Measurements from ENCODE around the gene CD48.

Gene CD48, protein sequence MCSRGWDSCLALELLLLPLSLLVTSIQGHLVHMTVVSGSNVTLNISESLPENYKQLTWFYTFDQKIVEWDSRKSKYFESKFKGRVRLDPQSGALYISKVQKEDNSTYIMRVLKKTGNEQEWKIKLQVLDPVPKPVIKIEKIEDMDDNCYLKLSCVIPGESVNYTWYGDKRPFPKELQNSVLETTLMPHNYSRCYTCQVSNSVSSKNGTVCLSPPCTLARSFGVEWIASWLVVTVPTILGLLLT

DNA sequence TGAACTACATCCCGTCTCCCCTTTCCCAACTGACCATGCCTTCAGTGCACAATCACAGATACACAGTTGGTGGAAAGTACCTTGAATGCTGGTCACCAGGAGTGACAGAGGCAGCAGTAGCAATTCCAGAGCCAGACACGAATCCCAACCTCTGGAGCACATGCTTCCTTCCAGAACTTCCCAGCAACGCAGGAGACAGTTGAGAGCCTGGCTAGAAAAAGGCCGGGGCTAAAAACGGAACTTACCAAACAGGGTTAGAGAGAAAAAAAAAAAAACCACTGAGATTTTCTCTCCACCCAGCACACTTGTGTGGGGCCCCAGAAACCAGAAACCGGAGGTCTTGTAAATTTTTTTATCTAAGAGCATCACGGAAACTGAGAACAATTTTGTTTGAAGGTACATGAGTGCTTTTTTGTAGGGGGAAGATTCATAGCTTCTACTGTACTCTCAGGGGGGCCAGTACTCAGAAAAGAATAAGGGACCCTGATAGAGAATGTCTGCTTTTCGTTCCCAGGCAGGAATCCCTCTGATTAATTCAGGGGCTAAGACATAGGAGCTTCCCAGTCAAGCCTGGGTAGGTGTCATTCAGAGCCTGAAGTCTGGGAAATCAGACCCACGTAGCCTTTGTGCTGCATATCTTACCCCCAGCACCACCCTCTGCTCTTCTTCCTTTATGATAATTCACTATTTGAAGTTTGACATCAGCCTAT, at the start of gene CD48:
Gene CD48 (minus strand): TSS at position 221 of the 710 bp plus-strand sequence. CDS start 59 bp downstream, at position 162.
- DNase-seq, result no peak

DNA sequence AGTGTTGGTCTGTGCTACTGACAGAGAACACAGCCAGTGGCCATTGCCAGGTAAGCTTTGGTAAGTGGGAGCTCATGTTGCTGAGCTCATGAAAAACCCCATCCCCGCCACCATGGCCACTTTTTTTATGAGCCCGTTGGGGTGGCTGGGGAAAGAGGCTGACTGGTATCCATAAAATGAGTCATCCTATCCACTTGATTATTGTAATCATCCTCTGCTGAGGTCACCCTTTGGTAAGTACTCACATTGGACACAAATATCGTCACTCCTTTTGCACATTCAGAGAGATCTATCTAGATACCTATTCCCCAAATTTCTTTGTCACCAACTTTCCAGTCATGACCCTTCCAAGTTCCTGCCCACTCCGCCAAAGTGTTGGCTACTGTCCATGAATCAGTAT, 49.4 kb upstream of the CD48 start:
- no peak for DNase-seq

DNA sequence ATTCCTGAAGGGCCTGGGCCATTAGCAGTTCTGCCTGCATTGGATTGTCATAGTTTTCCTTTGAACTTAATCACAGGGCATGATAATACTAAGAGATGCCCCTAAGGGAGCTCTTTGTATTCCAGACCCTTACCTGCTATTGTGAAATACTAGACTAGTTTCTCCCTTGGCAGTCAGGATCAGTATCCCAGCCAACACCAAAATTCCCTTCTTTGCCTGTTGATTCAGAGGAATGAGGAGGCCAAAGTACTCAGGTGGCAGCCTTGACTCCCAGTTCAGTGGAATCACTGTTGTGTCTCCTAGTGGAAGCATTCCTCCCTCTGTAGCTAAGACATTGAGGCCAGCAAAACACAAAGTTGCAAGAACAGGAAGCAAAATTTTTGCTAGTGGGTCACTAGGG, 48.1 kb upstream of the CD48 start:
- DNase-seq, result no peak

DNA sequence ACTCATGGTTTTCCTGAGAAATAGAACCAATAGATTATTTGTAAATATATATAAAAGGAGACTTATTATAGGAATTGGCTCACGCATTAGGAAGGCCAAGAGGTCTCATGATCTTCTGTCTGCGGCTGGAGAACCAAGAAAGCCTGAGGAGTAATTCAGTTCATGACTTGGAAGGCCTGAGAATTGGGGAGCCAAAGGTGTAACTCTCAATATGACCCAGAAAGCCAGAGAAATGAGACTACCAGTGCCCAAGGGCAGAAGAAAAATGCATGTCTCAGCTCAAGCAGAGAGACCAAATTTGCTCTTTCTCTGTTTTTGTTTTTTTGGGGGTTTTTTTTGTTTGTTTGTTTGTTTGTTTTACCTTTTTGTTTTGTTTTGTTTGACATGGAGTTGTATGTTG, 46.9 kb upstream of the CD48 start:
- DNase-seq, result no peak

DNA sequence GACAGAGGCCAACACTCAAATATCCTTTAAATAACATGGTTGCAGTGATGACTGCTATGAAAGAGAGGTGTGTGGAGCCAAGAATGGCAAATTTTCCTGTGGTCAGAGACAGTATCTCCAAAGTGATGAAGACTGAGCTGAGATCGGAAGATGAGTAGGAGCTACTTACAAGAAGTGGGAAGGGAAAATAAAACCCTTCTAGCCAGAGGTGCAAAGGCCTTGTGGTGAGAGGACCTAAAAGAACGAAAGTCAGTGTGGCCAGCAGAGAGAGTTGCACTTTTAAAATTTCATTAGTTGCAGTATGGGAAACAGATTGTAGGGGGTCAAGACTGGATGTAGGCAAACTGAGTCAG, 45.2 kb upstream of the CD48 start:
- DNase-seq, result no peak

DNA sequence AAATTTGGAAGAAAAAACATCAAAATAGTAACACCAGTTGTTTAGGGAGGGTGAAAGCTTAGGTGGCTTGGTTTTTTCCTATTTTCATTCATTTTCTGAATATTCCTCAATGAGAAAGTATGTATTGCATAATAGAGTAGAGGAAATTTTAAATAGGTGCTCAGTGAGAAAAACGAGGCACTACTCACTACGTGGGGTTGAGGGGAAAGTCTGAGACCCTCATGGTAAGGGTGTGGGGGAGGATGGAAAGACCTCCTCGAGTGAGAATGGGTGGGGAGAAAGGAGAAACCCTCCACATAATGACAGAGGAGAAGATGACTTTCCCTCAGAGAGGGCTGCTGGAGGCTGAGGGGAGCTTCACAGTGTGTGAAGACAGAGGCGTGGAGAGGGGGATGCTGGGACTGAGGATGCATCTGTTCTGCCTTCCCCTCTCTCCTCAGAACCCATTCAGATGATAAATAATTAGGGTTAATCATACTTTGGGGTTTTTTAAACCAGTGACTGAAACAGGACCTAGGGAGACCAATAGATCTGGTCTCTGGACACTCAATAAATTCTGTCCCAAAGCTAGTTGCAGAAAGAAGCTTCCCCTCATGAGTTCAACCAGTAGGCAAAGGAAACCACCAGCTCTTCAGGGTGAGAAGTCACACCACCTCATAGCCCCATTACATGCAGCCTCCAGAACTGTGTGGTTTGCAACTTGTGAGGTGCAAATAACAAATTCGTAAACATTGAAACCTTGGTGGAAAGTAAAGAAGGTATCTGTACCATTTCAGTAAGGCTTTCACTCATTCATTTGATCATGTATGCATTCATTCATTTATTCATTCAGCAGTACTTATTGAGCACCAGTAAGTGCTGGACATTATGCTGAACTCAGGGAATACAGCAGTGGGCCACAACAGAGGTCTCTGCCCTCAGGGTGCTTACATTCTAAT, 44.6 kb upstream of the CD48 start:
- no peak for DNase-seq

DNA sequence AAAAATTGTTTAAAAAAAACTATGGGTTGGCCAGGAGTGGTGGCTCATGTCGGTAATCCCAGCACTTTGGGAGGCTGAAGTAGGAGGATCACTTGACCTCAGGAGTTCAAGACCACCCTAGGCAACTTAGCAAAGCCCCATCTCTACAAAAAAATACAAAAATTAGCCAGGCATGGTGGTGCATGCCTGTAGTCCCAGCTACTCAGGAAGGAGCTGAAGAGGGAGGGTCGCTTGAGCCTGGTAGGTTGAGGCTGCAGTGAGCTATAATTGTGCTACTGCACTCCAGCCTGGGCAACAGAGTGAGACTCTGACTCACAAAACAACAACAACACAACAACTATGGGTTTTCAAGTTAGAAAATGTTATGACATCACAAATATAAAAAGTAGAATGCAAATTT, 43.8 kb upstream of the CD48 start:
- DNase-seq, result no peak

DNA sequence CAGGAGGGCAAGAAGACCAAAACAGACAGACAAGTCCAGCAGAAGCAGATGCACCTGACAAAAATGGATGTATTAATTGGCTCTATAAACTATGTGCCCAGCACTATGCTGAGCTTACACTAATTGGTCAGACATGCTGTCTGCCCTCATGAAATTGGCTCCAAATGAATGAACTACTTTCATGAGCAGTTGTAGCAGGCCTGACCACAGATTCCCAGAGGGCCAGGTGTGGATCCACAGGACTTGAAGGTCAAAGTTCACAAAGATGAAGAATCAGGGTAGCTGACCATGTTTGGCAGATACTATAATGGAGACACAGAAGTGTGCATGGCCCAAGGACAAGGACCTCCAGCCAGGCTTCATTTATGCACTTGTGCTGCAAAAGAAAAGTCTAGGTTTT, 42.0 kb upstream of the CD48 start:
- no peak for DNase-seq

DNA sequence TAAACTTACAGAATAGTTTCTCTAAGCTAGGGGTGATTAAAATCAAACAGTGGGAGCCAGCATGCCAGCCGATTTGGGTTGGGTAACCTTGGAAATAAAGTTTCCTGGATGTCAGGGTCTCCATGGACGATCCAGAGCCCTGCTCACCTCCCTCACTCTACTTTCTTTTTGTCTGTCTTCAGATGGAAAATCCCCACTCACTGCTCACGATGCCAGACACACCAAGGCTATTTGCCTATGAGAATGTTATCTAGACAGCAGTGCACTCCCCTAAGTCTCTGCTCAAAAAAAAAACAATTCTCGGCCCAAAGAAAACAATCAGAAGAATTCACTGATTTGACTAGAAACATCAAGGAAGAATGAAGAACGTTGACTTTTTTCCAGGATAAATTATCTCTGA, 41.3 kb upstream of the CD48 start:
- DNase-seq, result no peak

DNA sequence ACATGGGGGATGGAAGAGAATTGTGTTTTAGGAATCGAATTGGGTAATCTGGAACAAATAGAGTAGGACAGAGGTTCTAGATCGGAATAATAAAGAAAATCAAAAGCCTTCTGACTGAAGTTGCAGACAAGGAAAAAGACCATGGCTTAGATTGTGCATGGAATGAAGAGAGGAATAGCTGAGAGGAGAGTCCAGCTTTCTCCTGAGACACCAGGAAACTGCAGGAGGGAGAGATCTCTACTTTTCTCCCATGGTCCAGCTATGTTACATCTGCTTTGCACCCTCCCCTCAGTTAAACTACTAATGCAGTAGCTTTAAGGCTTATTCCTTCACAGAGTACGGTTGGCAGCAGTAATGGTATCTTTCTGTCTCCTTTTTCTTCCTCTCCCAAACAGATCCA, 40.8 kb upstream of the CD48 start:
- DNase-seq, result no peak

DNA sequence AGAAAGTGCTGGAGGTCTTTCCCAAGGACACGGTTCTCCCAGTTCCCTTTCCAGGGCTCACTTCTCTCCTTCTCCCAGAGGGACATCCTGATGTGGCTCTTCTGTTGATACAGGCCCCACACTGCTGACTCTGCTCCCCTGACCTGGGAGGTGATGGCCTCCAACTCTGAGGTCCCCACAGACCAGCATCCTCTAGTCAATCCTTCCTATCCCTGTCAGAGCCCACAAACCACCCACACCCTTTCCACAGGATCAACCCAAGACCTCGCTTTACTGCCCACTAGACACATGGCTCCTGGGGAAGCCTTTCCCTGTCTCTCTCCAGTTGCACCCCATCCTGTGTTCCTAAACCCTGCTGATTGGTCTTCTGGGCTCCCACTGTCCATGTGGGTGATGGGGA, 39.0 kb upstream of the CD48 start:
- no peak for DNase-seq

DNA sequence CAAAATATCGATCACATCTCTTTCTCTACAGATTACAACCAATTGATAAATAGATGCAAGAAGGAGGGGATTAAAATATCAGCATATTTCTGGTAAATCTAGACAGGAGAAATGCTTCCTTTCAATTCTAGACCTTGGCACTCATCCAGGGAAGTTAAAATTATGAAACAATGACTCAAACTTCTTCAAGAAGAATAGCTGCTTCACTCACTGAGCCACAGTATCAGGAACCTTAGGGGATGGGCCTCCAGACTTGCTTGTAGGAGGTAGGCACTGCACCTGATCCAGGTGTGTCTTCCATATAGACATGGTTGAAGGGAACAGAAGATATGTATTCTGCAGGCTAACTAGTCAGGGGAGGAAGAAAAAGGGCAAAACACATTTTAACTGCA, 37.3 kb upstream of the CD48 start:
- no peak for DNase-seq

DNA sequence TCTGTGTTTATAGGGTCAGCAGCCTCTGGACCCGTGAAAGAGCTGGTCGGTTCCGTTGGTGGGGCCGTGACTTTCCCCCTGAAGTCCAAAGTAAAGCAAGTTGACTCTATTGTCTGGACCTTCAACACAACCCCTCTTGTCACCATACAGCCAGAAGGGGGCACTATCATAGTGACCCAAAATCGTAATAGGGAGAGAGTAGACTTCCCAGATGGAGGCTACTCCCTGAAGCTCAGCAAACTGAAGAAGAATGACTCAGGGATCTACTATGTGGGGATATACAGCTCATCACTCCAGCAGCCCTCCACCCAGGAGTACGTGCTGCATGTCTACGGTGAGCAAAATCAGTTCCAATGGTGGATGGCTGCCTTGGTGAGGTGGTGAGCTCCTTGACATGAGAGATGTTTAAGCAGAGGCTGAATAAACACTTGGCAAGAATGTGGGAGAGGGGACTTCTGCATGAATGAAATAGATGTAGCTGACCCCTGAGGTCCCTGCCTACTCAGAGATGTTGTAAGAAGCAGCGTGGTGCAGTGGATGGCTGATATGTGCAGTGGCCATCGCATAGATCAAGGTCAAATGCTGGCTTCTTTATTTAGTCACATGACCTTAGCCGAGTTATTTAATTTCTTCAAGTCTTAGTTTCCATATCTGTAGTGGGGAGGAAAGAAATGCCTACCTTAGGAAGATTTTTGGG, 36.7 kb upstream of the CD48 start:
- DNase-seq, result no peak

DNA sequence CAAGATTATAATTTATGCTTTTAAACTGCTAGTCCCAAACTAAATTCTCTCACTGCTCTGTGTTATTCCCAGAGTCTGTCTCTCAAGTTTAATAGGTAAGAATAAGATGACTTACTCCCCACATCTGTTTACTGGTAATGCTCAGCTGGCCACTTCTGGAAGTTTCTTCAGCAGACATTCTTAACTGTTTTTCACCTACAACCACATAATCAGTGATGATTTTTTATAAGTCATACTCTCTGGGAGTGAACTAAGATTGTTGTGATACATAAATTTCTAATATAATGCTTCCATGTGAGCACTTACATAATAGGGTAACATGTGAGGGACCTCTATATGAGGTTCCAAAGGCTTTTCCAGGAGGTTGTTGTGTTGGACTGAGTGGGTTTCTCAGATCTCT, 36.1 kb upstream of the CD48 start:
- DNase-seq, result no peak

DNA sequence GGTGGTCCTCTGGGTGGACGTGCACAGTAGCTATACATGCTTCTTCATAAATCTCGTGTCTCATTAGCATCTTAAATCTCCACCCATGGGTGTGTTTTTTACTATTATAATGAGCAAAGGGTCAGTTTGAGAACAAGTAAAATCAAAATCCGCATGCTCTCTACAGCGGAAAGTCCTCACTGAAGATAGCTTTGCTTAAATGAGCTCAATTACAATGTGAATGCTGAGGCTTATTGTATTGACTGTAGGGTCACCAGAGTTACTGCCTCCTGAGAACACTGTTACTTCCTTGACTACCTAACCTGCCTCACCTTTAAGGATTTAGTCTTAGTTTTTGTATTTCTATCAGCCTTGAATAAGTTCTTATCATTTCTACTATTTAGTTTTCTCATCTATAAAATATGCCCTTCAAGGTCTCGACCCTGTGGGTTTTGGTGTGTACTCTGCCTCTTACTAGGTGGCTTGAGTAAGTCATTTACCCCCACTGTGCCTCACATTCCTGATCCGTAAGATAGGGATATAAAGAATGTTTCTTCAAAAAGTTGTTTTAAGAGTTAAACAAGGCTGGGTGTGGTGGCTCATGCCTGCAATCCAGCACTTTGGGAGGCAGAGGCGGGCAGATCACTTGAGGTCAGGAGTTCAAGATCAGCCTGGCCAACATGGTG, 35.3 kb upstream of the CD48 start:
- no peak for DNase-seq

DNA sequence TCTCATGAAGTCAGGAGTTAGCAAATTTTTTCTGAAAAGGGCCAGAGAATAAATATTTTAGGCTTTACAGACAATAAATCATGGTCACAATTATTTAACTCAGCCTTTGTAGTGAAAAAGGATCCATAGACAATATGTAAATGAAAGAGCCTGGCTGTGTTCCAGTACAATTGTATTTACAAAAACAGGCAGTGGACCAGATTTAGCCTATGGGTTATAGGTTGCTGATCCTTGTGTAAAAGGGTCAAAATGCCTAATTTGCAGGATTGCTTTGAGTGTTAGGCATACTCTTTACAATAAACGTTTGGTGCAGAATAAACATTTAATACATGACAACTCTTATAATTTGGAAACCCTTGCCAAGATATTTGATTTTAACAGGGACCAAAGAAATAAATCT, 33.9 kb upstream of the CD48 start:
- DNase-seq, result no peak

DNA sequence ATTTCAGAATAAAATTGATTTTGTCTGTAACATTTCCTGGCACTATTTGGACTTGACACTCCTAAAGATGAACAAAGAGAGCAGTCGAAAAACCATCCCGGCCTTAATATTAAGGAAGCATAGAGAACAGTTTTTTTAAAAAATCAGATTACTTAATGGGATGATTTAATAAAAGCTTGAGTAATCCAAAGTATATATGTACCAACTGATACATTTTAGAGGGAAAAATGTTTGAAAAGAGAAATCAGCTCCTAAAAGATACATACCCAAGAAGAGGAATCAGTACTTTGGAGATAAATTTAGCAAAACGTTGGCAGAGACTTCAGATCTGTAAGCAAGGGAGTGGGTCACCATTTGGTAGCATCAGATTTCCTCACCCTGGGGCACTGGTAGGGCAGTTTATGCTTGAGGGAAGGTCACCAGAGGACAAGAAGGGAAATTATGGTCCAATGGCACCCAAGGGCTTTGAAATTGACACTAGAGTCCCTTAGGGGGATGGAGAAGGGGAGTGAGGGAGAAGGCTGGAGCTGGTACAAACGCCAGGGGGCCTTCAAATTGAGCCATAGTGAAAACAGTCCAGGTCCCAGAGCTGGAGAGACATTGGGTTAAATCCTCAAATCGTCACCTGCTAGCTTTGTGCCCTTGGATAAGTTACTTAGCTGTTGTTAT, 33.4 kb upstream of the CD48 start:
- no peak for DNase-seq

DNA sequence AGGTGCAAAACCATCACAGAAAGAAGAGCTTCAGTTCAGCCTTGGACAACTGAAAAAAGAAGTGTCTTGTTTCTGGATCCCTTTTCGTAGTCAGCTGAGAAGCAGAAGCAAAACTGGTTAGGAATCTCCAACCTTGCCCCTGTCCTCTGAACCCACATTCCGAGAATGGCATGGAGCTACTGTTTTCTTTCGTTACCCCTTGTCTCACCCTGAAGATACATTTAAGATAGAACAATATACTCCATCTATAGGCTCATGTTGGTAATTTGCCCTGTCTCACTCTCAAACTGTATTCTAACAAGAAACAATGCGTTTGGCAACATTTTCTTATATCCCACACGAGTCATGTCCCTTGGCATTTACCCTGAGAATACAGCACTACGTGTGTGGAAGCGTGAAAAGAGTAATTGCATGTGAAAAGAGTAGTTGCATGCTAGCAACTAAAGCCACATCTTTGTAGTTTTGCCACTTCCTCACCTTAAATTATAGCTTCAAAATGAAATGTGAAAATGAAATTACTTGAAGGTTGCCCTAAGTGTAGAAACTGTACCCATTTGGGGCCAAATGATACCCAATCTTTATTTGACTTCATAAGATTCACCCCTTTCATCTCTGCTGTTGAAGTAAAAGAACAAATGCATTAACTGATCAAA, 32.7 kb upstream of the CD48 start:
- DNase-seq, result no peak

DNA sequence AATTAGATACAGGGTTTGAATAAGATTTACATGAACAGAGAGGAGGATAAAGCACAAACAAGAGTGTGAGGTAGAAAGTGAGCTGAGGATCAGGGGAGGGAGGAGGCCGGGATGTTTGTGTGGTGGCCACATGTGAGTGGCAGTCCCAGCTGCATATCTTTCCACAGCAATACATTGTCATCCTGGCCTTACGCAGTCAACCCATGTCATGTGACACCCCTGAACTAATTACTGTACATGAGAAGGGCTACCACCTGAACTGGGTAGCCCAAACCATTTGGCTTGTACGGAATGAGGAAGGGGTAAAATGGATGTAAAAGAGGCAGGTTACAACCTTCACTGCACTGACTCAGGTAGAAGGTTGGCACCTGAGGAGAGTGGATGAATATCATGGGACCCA, 31.6 kb upstream of the CD48 start:
- no peak for DNase-seq

DNA sequence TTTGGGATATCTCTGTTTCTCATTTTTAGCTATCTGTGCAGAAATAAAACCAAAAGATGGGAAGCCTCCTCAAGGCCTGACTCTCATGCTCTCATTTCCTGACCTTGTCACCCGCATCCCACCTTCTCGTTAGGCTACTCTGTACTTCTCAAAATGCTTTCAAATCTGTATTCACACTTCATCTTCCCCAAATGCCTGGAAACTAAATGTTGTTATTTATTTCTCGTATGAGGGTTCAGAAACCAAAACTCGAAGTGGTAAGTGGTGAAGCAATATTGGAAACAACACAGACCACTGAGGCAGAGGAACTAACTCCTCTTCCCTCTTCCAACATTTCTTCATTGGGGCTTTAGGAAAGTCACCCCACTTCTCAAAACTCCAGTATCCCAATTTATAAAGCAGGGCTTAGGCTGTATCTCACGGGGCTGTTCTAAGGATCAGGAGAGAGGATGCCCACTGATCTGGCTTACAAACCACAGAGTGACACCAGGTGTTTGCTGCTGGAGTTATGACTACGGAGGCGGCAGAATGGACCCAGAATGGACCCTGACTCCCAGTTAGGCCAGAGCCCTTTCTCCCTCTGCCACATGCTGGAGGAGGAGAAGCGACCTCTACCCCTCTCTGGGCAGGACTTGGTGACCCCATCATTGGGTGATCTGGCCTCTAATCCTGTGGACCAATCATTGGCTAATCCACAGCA, 31.0 kb upstream of the CD48 start:
- DNase-seq, result no peak

All from retina (tissue), 1 donor.